Panc1 (cell line): Measurements from ENCODE around the gene SWAP70. TPM values are rescaled to one million over a fixed set of nuclear protein-coding genes. Genes with fewer than 3 reads are reported as not detected.

Experiments used
- ATAC-seq: fragments of 200-7000 bp; cut with Tn5 transposase; 2 replicates; pipeline ENCODE4 v1.9.1; 2020; ENCODE audit warnings: mild to moderate bottlenecking, moderate library complexity
- BruUV-seq: library from RNA; stranded (reverse); fragments of 400-500 nt; replicated peaks from 2 replicates; lab custom pipeline; 2021; lab: Mats Ljungman, UMichigan
- CTCF ChIA-PET: fragments of 300-600 bp; sonication (Branson Sonifier 250); formaldehyde crosslinking; loops from one replicate; lab custom pipeline; 2022; ENCODE audit warnings: antibody characterized with exemption; lab: Charles Lee
- POLR2A ChIA-PET: fragments of 300-600 bp; sonication (Branson Sonifier 250); formaldehyde crosslinking; loops from one replicate; lab custom pipeline; 2022; ENCODE audit warnings: antibody characterized with exemption; lab: Charles Lee
- DNase-seq: peaks from one replicate; pipeline ENCODE4 v3.0.0-alpha.2; 2010; ENCODE audit warnings: low read depth, low spot score
- H3K27ac ChIP-seq: 2 replicates; pipeline ENCODE4 v1.5.1; 2011; ENCODE audit warnings: mild to moderate bottlenecking, low read length, inconsistent platforms
- H3K27me3 ChIP-seq: fragments of 200-500 bp; sonication (Bioruptor generic); 2 replicates; pipeline ENCODE4 v1.6.0; 2014; ENCODE audit warnings: low read length, inconsistent platforms; ENCODE audit not compliant: control insufficient read depth, insufficient read depth
- H3K36me3 ChIP-seq: fragments of 200-500 bp; sonication (Bioruptor generic); 2 replicates; pipeline ENCODE4 v1.5.1; 2014; ENCODE audit warnings: inconsistent platforms, mild to moderate bottlenecking, low read length, moderate library complexity; ENCODE audit not compliant: control insufficient read depth, insufficient read depth
- H3K4me1 ChIP-seq: 2 replicates; pipeline ENCODE4 v1.5.1; 2011; ENCODE audit warnings: inconsistent platforms, mild to moderate bottlenecking, low read length, moderate library complexity; ENCODE audit not compliant: control insufficient read depth, insufficient read depth
- H3K4me3 ChIP-seq, 2 experiments: 2 replicates each; pipeline ENCODE4 v1.5.1; 2011 to 2012; ENCODE audit warnings: low read depth in 2 of 2, low read length in 2 of 2, mild to moderate bottlenecking in 2 of 2, inconsistent platforms in 1 of 2, moderate library complexity in 1 of 2
- H3K9me3 ChIP-seq: fragments of 200-500 bp; sonication (Bioruptor generic); 2 replicates; pipeline ENCODE4 v1.5.1; 2014; ENCODE audit warnings: low read depth, mild to moderate bottlenecking, inconsistent platforms, low read length, moderate library complexity; ENCODE audit not compliant: control insufficient read depth, insufficient read depth
- POLR2AphosphoS5 ChIP-seq: IDR thresholded peaks from 2 replicates; pipeline ENCODE4 v1.6.1; 2012; ENCODE audit warnings: mild to moderate bottlenecking, low read depth, low read length, moderate library complexity
- SIN3A ChIP-seq: IDR thresholded peaks from 2 replicates; pipeline ENCODE4 v1.6.1; 2012; ENCODE audit warnings: low read depth, mild to moderate bottlenecking, low read length, moderate library complexity, borderline replicate concordance; ENCODE audit not compliant: insufficient read depth
- TCF7L2 ChIP-seq: IDR thresholded peaks from 2 replicates; pipeline ENCODE4 v1.6.1; 2011; ENCODE audit warnings: mild to moderate bottlenecking, low read depth, low read length, inconsistent platforms
- in situ Hi-C: cut with HindIII; loops from 2 replicates; pipeline ENCODE4 v1.10.0; 2016; ENCODE audit warnings: low sequenced_read_pairs, low pct_unique_long_range_greater_than_20kb
- intact Hi-C: fragments of 100-400 bp; cut with micrococcal nuclease; formaldehyde crosslinking; loops from one replicate; pipeline ENCODE4 v1.10.0; 2022; ENCODE audit not compliant: unreplicated experiment
- total RNA-seq: library from RNA; stranded (reverse); gene quantifications from one replicate; pipeline ENCODE4 v1.2.1, GENCODE V29; 2021; ENCODE audit not compliant: unreplicated experiment
- TF ChIP-seq, protein P1 (sequence below), 2 experiments: IDR thresholded peaks; 2 replicates each; pipeline ENCODE4 v1.6.1; 2011 to 2012; ENCODE audit warnings: low read depth in 2 of 2, control low read depth in 1 of 2, low read length in 1 of 2, mild to moderate bottlenecking in 1 of 2, moderate library complexity in 1 of 2; ENCODE audit not compliant: insufficient read depth in 1 of 2
- TF ChIP-seq, protein P2 (sequence below): fragments of 450-650 bp; IDR thresholded peaks from 2 replicates; pipeline ENCODE4 v1.5.1; 2017; ENCODE audit warnings: mild to moderate bottlenecking

Gene SWAP70
- total RNA-seq, 1 experiment from 2014 or later, result 96.0 TPM

DNA sequence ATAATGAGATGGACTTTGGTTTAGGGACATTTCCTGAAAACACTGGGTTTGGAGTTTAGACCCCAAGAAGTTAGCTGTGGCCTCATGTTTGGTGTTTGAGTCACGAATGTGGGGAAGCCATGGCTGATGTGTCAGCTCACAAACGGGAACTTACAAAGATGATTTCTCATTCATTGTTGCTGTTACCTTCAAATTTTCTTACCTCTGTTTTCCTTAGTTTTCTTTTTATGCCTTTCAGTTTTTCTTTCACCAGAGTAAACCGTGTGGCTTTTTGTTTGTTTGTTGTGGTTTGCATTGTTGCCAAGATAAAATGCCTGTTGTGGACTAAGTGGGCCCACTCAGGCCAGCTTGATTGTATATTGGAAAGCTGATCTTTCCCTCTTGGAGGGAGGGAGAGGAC is 89.1 kb downstream of the SWAP70 start:
- H3K4me3 ChIP-seq, result no peak overlapping the region
- ChIA-PET CTCF (no interaction called here), POLR2A (no interaction called here)
- peaks cover 22% of the 10 kb centered on the region for H3K36me3 ChIP-seq
- DNase-seq (no peak), ATAC-seq (no peak)
- H3K27ac ChIP-seq, result peak overlapping the region; percentile 97
- H3K27me3 ChIP-seq, result no peaks in the 10 kb centered on the region
- intact Hi-C loops, result loop anchor here (10.0 kb wide), 2 partner anchors 342 to 442 kb away; no protein-coding TSS in a partner anchor
- in situ Hi-C loops, result no loop called here
- TF ChIP-seq TCF7L2, result no peak
- TF ChIP-seq, protein P1, sequence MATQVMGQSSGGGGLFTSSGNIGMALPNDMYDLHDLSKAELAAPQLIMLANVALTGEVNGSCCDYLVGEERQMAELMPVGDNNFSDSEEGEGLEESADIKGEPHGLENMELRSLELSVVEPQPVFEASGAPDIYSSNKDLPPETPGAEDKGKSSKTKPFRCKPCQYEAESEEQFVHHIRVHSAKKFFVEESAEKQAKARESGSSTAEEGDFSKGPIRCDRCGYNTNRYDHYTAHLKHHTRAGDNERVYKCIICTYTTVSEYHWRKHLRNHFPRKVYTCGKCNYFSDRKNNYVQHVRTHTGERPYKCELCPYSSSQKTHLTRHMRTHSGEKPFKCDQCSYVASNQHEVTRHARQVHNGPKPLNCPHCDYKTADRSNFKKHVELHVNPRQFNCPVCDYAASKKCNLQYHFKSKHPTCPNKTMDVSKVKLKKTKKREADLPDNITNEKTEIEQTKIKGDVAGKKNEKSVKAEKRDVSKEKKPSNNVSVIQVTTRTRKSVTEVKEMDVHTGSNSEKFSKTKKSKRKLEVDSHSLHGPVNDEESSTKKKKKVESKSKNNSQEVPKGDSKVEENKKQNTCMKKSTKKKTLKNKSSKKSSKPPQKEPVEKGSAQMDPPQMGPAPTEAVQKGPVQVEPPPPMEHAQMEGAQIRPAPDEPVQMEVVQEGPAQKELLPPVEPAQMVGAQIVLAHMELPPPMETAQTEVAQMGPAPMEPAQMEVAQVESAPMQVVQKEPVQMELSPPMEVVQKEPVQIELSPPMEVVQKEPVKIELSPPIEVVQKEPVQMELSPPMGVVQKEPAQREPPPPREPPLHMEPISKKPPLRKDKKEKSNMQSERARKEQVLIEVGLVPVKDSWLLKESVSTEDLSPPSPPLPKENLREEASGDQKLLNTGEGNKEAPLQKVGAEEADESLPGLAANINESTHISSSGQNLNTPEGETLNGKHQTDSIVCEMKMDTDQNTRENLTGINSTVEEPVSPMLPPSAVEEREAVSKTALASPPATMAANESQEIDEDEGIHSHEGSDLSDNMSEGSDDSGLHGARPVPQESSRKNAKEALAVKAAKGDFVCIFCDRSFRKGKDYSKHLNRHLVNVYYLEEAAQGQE (IDR thresholded peaks at IDR 0.05; ENCODE audit: insufficient read depth in 1 of 2, low read depth in 2 of 2, low read length in 1 of 2), result no peak
- TF ChIP-seq, protein P2, sequence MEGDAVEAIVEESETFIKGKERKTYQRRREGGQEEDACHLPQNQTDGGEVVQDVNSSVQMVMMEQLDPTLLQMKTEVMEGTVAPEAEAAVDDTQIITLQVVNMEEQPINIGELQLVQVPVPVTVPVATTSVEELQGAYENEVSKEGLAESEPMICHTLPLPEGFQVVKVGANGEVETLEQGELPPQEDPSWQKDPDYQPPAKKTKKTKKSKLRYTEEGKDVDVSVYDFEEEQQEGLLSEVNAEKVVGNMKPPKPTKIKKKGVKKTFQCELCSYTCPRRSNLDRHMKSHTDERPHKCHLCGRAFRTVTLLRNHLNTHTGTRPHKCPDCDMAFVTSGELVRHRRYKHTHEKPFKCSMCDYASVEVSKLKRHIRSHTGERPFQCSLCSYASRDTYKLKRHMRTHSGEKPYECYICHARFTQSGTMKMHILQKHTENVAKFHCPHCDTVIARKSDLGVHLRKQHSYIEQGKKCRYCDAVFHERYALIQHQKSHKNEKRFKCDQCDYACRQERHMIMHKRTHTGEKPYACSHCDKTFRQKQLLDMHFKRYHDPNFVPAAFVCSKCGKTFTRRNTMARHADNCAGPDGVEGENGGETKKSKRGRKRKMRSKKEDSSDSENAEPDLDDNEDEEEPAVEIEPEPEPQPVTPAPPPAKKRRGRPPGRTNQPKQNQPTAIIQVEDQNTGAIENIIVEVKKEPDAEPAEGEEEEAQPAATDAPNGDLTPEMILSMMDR, result no peak
- no peak for TF ChIP-seq SIN3A
- no peak for TF ChIP-seq POLR2AphosphoS5
- H3K9me3 ChIP-seq, result no peaks in the 10 kb centered on the region
- peaks cover 64% of the 10 kb centered on the region for H3K4me1 ChIP-seq
- BruUV-seq, result no TSS peak

DNA sequence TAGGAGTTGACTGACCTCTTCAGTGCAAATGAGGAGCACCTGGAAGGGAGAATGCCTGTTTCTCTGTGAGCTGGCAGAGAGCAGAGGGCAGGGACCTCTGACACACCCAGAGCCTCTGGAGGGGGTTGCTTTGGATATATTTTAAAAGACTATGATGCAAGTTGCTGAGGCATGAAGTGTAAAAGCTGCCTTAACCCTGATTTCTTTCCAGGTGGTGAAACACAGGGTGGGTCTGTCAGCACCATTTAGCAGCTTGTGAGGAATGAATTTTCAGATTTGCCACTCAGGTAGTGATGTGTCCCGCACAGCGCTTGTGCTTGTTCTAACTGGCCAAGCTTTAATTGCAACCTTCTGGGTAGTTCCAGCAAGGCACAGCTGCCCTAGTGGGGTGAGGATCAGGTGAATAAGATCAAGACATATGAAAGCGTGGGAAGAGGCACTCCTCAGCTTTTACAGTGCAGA is 90.2 kb downstream of the SWAP70 start:
- POLR2A ChIA-PET, result interaction anchor here (1.5 kb wide), 1 partner anchor 185 kb away, joined by 5 read pairs; no protein-coding TSS in a partner anchor
- H3K27ac ChIP-seq, result peak overlapping the region; percentile 97
- CTCF ChIA-PET, result no interaction called here

More for the DNA sequence above, 90.2 kb downstream of the SWAP70 start:
- DNase-seq, result no peak
- TF ChIP-seq, protein P2, result peak; percentile 33; the same call in 1 of the 2 replicates
- TF ChIP-seq TCF7L2 (no peak), SIN3A (no peak)
- TF ChIP-seq, protein P1 (IDR thresholded peaks at IDR 0.05; ENCODE audit: insufficient read depth in 1 of 2, low read depth in 2 of 2, low read length in 1 of 2), result no peak
- in situ Hi-C loops (no loop called here), intact Hi-C loops (loop anchor here (10.0 kb wide), 2 partner anchors 341 to 441 kb away; no protein-coding TSS in a partner anchor)
- no peak for ATAC-seq
- H3K4me1 ChIP-seq, result peaks cover 68% of the 10 kb centered on the region
- H3K4me3 ChIP-seq, result no peak overlapping the region
- H3K27me3 ChIP-seq, result no peaks in the 10 kb centered on the region
- BruUV-seq, result no TSS peak
- no peaks in the 10 kb centered on the region for H3K9me3 ChIP-seq
- H3K36me3 ChIP-seq, result peaks cover 18% of the 10 kb centered on the region
